GM10248 (cell line): ENCODE results near the gene DRAP1.

Experiments used
- CTCF ChIA-PET: fragments of 300-600 bp; sonication (Branson Sonifier 250); formaldehyde crosslinking; extraction: SDS; loops from one replicate; lab custom pipeline; 2021; ENCODE audit warnings: antibody characterized with exemption; lab: Yijun Ruan, JAX
- POLR2A ChIA-PET: fragments of 350-650 bp; sonication (Branson Sonifier 250); formaldehyde crosslinking; extraction: SDS; loops from one replicate; lab custom pipeline; 2020; ENCODE audit warnings: antibody characterized with exemption; lab: Yijun Ruan, JAX
- DNase-seq: peaks from one replicate; pipeline ENCODE4 v3.0.0; 2012; ENCODE audit errors: extremely low spot score
- TF ChIP-seq, protein P1 (sequence below): IDR thresholded peaks from 2 replicates; pipeline ENCODE4 v1.5.1; 2012; ENCODE audit warnings: mild to moderate bottlenecking, low read depth; ENCODE audit errors: extremely low read depth, missing control alignments, control extremely low read depth

The DRAP1 gene, protein sequence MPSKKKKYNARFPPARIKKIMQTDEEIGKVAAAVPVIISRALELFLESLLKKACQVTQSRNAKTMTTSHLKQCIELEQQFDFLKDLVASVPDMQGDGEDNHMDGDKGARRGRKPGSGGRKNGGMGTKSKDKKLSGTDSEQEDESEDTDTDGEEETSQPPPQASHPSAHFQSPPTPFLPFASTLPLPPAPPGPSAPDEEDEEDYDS

DNA sequence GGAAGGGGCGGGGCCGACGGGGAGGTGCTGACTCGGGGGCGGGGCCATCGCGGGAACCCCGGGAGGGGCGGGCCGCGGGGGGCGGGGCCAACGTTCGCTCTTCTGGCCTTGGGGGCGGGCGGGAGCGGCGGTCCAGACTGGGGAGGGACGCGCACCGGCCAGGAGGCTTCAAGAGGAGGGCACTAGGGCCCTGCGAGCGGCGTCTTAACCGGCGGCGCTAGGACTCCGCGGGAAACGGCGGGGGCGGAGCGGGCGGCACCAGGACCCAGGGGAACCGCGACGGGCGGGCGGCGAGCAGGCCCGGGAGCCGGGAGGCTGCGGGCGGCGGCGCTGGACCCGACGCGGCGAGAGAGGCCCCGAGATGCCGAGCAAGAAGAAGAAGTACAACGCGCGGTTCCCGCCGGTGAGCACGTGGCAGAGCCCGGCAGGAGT is at the start of gene DRAP1:
Gene DRAP1, plus strand, starts transcription at position 286 of the 432 bp plus-strand sequence. Its CDS starts 76 bp downstream, at position 362.
- TF ChIP-seq, protein P1, sequence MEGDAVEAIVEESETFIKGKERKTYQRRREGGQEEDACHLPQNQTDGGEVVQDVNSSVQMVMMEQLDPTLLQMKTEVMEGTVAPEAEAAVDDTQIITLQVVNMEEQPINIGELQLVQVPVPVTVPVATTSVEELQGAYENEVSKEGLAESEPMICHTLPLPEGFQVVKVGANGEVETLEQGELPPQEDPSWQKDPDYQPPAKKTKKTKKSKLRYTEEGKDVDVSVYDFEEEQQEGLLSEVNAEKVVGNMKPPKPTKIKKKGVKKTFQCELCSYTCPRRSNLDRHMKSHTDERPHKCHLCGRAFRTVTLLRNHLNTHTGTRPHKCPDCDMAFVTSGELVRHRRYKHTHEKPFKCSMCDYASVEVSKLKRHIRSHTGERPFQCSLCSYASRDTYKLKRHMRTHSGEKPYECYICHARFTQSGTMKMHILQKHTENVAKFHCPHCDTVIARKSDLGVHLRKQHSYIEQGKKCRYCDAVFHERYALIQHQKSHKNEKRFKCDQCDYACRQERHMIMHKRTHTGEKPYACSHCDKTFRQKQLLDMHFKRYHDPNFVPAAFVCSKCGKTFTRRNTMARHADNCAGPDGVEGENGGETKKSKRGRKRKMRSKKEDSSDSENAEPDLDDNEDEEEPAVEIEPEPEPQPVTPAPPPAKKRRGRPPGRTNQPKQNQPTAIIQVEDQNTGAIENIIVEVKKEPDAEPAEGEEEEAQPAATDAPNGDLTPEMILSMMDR, result no peak
- POLR2A ChIA-PET, result no interaction called here
- CTCF ChIA-PET, result interaction anchor here (1.1 to 1.9 kb wide), 3 partner anchors 28 to 31 kb away, joined by 3 to 9 read pairs (median 3); partner anchors contain the start of genes CCDC85B and FIBP
- DNase-seq, result peak; percentile 100

DNA sequence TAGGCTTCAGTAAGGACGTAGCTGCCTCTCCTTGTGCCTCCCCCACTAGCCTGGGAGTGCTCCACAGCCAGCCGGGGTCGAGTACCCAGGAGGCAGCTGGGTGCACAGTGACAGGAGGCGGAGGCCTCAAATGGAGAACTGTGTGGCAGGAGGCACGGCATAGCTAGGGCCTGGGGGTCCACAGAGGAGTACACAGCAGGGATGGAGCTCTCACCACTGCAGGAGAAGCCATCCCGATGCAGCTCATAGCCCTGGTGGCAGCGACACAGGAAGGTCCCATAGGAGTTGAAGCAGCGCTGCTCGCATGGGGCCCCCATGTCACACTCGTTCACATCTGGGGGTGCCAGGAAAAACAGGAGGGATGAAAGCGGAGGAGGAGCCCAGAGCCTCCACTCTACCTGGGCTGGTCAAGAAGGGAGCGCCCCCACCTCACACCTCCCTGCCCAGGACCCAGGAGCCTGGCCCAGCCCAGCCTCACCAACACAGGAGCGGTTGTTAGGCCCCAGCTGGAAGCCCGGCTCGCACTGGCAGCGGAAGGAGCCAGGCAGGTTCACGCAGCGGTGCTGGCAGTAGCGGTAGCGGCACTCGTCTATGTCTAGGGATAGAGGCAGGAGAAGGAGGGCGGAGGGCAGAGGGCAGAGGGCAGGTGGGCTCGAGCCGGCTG is 49.5 kb upstream of the DRAP1 start:
- ChIA-PET CTCF (interaction anchor here (0.6 to 17.2 kb wide), 3 partner anchors 9 to 37 kb away, joined by 3 to 535 read pairs (median 133); partner anchors contain the start of genes CCDC85B, CFL1, CTSW and FIBP), POLR2A (interaction anchor here (1.0 to 1.5 kb wide), 2 partner anchors 10 to 21 kb away, joined by 3 to 5 read pairs; partner anchors contain the start of genes CCDC85B and MUS81)
- TF ChIP-seq, protein P1, result no peak
- DNase-seq, result no peak

DNA sequence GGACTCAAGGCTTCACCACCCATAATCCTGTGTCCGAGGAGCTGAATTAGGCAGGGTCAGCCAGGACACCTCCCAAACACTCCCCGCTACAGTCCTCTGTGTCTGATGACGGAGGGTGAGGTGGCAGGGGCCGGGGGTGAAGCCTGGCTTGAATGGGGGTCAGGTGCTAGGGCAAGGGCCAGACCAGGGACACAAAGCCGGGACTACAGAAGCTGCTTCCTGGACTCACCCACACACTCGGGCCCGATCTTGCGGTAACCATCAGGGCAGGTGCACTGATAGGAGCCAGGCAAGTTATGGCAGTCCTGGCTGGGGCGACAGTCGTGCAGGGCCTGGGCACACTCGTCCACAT is 48.9 kb upstream of the DRAP1 start:
- ChIA-PET CTCF (interaction anchor here (0.6 to 17.2 kb wide), 3 partner anchors 10 to 37 kb away, joined by 3 to 535 read pairs (median 133); partner anchors contain the start of genes CCDC85B, CFL1, CTSW and FIBP), POLR2A (interaction anchor here (1.0 to 1.7 kb wide), 3 partner anchors 11 to 12 kb away, joined by 3 to 7 read pairs (median 5); partner anchors contain the start of genes CFL1 and MUS81)
- no peak for DNase-seq
- TF ChIP-seq, protein P1, result no peak

DNA sequence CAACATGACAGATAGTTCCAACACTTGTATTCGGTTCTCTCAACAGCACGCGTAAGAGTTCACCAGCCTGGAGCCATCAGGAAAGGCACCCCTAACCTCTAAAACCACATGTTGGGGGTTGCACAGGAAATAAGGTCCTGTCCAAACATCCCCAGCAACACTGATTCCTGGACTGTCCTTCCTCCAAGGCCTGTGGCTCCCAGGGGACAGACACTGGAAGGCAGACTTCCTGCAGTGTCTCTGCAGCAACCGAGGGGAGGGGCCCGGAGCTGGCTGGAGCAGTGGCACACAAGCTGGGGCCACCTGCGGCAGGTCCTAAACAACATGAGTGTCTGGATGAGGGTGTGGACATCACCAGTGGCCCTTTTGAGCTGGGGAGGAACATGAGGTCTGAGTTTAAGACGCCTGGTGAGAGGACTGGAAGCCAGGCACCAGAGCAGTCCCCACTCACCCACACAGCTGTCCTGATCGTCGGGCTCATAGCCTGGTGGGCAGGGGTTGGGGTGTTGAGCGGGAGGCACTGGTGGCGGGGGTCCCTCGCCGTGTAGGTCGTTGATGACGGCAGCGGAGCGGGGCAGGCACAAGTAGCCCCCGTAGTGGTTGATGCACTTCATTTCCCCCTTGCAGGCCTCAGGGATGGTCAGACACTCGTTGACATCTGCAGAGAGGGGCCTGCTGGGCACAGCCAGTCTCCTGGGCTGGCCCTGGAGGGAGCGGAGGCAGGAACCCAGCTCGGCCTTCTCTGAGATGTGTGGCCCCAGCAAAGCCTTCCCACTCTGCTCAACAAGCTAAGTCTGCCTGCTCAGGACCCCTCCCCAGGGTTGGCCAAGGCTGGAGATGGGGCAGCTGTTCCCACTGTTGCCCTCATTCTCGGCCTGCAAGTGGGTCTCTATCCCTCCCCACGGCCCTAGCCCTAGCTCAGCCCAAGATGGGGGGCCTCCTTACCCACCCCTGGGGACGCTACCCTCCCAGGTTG is 48.2 kb upstream of the DRAP1 start:
- TF ChIP-seq, protein P1, result no peak
- no peak for DNase-seq
- ChIA-PET POLR2A (interaction anchor here (1.1 to 1.7 kb wide), 4 partner anchors 10 to 20 kb away, joined by 5 to 7 read pairs (median 5); partner anchors contain the start of gene CFL1), CTCF (interaction anchor here (1.0 to 17.2 kb wide), 6 partner anchors 10 to 152 kb away, joined by 3 to 535 read pairs (median 8); partner anchors contain the start of genes AP5B1, CCDC85B, CFL1 and CTSW)

DNA sequence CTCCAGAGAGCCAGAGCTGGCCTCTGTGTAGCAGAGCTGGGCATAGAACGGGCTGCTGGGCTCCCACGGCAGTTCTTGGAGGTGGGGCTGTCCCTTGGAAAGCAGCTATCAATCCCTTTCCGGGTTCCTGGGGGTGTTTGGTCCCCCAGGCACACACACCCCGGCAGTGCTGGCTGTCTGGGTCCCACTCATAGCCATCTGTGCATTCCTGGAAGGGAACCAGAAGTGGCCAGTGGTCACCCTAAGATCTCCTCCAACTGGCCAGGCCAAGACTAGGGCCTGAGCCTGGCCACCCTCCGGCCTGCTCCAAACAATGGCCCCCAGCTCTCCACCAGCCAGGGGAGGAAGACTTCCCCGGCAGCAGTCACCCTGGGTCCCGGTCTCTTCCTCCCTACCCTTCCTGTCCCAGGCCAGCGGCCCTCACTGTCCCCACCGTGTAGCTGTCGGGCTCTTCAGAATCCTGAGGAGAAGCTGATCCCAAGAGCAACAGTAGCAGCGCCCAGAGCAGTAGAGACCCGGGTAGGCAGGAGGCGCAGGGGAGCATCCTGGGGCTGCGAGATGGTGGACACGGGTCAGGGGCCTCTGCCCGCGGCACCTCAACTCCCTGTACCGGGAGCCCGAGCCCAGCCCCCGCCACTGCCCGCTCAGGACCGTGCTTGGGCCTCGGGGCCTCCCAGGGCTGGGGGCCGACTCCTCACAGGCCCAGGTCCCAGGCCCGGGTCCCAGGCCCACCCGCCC is 47.2 kb upstream of the DRAP1 start:
- CTCF ChIA-PET, result interaction anchor here (1.0 to 17.2 kb wide), 6 partner anchors 11 to 151 kb away, joined by 3 to 535 read pairs (median 8); partner anchors contain the start of genes AP5B1, CCDC85B, CFL1 and CTSW

More for the DNA sequence above, 47.2 kb upstream of the DRAP1 start:
- POLR2A ChIA-PET, result interaction anchor here (1.1 to 1.7 kb wide), 4 partner anchors 11 to 21 kb away, joined by 5 to 7 read pairs (median 5); partner anchors contain the start of gene CFL1
- TF ChIP-seq, protein P1, result no peak
- no peak for DNase-seq
